Measurements from ENCODE around the gene KREMEN1. TPM values are rescaled to one million over a fixed set of nuclear protein-coding genes. Genes with fewer than 3 reads are reported as not detected.

KREMEN1 gene
- total and polyA plus RNA-seq, 9 of the 15 experiments (the other 6 are each of a cell fraction or from before 2014, with no cell fraction given) = 0.69 to 11.5 (median 4.3) TPM

DNA sequence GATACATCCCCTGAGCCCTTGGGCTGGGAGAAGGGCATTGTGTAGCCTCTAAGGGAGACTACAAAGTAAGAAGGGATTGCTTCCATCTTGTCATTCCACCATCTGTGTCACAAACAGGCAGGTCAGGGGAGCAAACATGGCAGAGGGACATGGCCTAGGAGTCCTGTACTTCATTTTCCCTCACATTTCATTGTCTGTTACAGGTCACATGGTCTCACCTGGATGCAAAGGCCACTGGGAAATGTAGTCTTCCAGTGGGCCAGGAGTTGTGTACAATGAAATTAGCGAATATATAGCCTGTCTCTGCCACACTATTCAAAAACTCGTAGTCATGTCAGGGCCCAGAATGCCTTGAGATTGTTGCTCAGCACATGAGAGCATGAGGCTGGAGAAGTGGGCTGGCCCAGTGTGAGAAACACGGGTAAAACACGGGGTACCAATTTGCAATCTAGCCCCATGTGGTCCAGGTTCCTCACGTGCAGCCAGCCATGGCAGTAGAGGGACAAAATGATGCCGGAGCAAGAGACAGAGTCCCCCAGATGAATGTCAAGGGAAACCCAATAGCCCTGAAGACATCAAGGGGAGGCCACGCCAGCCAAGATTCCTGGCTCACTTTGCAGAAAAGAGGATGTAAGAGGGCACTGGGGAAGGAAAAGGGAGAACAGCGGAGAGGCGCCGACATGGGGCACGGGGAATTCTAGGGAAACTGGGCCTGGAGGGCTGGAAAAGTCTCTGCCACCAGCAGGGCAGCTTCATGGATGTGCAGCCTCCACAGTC is 85.1 kb downstream of the KREMEN1 start (continued):
- TF ChIP-seq FOXK1 (CRISPR knock-in tag; IDR thresholded peaks at IDR 0.05; ENCODE audit: borderline replicate concordance) = no peak
- TF ChIP-seq PHTF2 (CRISPR knock-in tag; IDR thresholded peaks at IDR 0.05) = no peak
- TF ChIP-seq, protein P1, sequence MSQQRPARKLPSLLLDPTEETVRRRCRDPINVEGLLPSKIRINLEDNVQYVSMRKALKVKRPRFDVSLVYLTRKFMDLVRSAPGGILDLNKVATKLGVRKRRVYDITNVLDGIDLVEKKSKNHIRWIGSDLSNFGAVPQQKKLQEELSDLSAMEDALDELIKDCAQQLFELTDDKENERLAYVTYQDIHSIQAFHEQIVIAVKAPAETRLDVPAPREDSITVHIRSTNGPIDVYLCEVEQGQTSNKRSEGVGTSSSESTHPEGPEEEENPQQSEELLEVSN (IDR thresholded peaks at IDR 0.05; ENCODE audit: borderline replicate concordance in 1 of 2, extremely low read depth in 1 of 2, insufficient read depth in 1 of 2, insufficient read length in 1 of 2, low read depth in 1 of 2, low read length in 1 of 2, poor library complexity in 1 of 2, severe bottlenecking in 1 of 2) = peak; percentile 23 to 27
- no peak for TF ChIP-seq PHB2 (IDR thresholded peaks at IDR 0.05; ENCODE audit: low read depth)
- TF ChIP-seq SPI1 (IDR thresholded peaks at IDR 0.05; ENCODE audit: borderline replicate concordance, low read depth, low read length) = no peak
- no peak for TF ChIP-seq CHD2 (IDR thresholded peaks at IDR 0.05; ENCODE audit: low read depth, low read length)
- TF ChIP-seq, protein P2, sequence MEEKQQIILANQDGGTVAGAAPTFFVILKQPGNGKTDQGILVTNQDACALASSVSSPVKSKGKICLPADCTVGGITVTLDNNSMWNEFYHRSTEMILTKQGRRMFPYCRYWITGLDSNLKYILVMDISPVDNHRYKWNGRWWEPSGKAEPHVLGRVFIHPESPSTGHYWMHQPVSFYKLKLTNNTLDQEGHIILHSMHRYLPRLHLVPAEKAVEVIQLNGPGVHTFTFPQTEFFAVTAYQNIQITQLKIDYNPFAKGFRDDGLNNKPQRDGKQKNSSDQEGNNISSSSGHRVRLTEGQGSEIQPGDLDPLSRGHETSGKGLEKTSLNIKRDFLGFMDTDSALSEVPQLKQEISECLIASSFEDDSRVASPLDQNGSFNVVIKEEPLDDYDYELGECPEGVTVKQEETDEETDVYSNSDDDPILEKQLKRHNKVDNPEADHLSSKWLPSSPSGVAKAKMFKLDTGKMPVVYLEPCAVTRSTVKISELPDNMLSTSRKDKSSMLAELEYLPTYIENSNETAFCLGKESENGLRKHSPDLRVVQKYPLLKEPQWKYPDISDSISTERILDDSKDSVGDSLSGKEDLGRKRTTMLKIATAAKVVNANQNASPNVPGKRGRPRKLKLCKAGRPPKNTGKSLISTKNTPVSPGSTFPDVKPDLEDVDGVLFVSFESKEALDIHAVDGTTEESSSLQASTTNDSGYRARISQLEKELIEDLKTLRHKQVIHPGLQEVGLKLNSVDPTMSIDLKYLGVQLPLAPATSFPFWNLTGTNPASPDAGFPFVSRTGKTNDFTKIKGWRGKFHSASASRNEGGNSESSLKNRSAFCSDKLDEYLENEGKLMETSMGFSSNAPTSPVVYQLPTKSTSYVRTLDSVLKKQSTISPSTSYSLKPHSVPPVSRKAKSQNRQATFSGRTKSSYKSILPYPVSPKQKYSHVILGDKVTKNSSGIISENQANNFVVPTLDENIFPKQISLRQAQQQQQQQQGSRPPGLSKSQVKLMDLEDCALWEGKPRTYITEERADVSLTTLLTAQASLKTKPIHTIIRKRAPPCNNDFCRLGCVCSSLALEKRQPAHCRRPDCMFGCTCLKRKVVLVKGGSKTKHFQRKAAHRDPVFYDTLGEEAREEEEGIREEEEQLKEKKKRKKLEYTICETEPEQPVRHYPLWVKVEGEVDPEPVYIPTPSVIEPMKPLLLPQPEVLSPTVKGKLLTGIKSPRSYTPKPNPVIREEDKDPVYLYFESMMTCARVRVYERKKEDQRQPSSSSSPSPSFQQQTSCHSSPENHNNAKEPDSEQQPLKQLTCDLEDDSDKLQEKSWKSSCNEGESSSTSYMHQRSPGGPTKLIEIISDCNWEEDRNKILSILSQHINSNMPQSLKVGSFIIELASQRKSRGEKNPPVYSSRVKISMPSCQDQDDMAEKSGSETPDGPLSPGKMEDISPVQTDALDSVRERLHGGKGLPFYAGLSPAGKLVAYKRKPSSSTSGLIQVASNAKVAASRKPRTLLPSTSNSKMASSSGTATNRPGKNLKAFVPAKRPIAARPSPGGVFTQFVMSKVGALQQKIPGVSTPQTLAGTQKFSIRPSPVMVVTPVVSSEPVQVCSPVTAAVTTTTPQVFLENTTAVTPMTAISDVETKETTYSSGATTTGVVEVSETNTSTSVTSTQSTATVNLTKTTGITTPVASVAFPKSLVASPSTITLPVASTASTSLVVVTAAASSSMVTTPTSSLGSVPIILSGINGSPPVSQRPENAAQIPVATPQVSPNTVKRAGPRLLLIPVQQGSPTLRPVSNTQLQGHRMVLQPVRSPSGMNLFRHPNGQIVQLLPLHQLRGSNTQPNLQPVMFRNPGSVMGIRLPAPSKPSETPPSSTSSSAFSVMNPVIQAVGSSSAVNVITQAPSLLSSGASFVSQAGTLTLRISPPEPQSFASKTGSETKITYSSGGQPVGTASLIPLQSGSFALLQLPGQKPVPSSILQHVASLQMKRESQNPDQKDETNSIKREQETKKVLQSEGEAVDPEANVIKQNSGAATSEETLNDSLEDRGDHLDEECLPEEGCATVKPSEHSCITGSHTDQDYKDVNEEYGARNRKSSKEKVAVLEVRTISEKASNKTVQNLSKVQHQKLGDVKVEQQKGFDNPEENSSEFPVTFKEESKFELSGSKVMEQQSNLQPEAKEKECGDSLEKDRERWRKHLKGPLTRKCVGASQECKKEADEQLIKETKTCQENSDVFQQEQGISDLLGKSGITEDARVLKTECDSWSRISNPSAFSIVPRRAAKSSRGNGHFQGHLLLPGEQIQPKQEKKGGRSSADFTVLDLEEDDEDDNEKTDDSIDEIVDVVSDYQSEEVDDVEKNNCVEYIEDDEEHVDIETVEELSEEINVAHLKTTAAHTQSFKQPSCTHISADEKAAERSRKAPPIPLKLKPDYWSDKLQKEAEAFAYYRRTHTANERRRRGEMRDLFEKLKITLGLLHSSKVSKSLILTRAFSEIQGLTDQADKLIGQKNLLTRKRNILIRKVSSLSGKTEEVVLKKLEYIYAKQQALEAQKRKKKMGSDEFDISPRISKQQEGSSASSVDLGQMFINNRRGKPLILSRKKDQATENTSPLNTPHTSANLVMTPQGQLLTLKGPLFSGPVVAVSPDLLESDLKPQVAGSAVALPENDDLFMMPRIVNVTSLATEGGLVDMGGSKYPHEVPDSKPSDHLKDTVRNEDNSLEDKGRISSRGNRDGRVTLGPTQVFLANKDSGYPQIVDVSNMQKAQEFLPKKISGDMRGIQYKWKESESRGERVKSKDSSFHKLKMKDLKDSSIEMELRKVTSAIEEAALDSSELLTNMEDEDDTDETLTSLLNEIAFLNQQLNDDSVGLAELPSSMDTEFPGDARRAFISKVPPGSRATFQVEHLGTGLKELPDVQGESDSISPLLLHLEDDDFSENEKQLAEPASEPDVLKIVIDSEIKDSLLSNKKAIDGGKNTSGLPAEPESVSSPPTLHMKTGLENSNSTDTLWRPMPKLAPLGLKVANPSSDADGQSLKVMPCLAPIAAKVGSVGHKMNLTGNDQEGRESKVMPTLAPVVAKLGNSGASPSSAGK (IDR thresholded peaks at IDR 0.05) = peak; percentile 30; the same call in 1 of the 2 replicates
- TF ChIP-seq, protein P3, sequence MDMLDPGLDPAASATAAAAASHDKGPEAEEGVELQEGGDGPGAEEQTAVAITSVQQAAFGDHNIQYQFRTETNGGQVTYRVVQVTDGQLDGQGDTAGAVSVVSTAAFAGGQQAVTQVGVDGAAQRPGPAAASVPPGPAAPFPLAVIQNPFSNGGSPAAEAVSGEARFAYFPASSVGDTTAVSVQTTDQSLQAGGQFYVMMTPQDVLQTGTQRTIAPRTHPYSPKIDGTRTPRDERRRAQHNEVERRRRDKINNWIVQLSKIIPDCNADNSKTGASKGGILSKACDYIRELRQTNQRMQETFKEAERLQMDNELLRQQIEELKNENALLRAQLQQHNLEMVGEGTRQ (CRISPR knock-in tag; IDR thresholded peaks at IDR 0.05) = peak; percentile 91
- no peak for TF ChIP-seq MEF2D (tag; conservative IDR thresholded peaks at IDR 0.05; ENCODE audit: low read depth)
- no peak for TF ChIP-seq CREB1 (IDR thresholded peaks at IDR 0.05)
- TF ChIP-seq CREB1 (CRISPR knock-in tag; IDR thresholded peaks at IDR 0.05) = 0 out of 2 replicates have a peak, but pooled peaks have one; percentile 14
